Astrocyte of the cerebellum (primary cell): Measurements from ENCODE around the gene GDPD5.
A peak's percentile ranks its signal among the peaks of the same experiment; 100 is the strongest.

Experiments
- DNase-seq: peaks from one replicate; pipeline ENCODE4 v3.0.0-alpha.2; 2011; ENCODE audit warnings: low read depth
- H3K4me3 ChIP-seq: 2 replicates; pipeline ENCODE4 v1.5.1; 2011; ENCODE audit warnings: mild to moderate bottlenecking, low read depth, low read length, moderate library complexity
- CTCF ChIP-seq: IDR thresholded peaks from 2 replicates; pipeline ENCODE4 v1.5.1; 2012; ENCODE audit warnings: low read length, low read depth, moderate library complexity, mild to moderate bottlenecking; ENCODE audit errors: missing control alignments
- in situ Hi-C: cut with HindIII; loops from 2 replicates; pipeline ENCODE4 v1.10.0; 2017; ENCODE audit warnings: low sequenced_read_pairs

The GDPD5 gene

GRCh38 chr11:75530577-75530976 lies 4.8 kb upstream of the GDPD5 start:
- no peak for DNase-seq
- no peak for TF ChIP-seq CTCF
- in situ Hi-C loops, result no loop called here
- H3K4me3 ChIP-seq, result no peak overlapping the region

DNA sequence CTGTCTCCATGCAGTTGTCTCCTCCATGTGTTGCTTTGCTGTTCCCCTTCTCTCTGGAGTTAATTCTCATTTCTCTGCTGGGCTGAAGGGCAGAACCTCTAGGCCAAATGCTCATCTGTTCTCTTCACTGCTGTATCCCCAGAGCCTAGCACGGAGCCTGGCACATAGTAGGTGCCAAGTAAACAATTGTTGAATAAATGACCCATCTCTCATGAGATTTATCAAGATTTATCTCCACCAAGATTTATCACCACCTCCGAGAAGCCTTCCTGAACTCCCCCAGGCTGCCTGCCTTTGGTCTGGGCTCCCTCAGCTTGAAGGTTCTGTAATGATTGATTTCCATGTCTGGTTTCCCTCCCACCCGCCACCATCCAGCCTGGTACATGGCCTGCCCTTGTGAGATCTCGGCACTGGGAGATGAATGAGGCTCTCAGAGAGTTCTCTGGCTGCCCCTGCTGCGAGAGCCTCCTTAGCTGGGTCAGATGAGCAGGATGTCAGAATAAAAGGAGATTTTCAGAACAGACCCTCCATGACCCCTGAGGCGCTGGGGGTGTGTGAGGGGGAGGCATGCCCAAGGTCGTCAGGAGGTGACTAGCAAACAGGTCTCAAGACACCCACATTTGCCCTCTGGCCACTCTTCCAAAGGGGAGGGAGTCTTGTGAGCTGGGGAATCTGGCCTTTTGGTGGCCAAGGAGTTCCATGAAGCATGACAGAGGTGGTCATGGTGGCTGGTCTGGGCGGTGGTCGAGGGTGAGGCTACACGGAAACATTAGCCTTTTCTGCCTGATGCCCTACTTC lies 2.4 kb upstream of the GDPD5 start:
- no peak for DNase-seq
- no peak for TF ChIP-seq CTCF
- in situ Hi-C loops, result no loop called here
- H3K4me3 ChIP-seq, result no peak overlapping the region

GRCh38 chr11:75527130-75527529 lies 1.4 kb upstream of the GDPD5 start:
- no peak overlapping the region for H3K4me3 ChIP-seq
- TF ChIP-seq CTCF, result no peak
- in situ Hi-C loops, result no loop called here
- DNase-seq, result no peak

DNA sequence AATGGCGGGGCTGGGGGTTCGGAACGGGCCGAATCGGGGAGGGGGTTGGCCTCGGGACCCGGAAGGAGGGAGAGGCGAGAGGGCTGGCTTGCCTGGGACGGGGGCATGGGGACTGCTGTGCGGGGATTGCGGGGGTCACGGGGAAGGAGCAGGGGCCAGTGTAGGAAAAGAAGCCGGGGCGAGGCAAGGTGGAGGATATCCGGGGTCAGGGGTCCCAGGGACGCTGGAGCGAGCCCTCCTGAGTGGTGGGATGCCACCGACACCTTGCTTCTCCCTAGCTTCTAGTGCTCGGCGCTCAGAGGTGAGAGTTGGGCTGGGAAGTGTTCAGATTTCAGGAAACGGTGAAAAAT lies 426 bp upstream of the GDPD5 start:
- H3K4me3 ChIP-seq, result peak overlapping the region; percentile 69
- in situ Hi-C loops, result no loop called here
- DNase-seq, result no peak
- no peak for TF ChIP-seq CTCF

GRCh38 chr11:75524665-75525432 lies 892 bp downstream of the GDPD5 start:
- TF ChIP-seq CTCF, result no peak
- no peak for DNase-seq
- in situ Hi-C loops, result loop anchor here (5.0 kb wide), 4 partner anchors 38 to 188 kb away; no protein-coding TSS in a partner anchor
- H3K4me3 ChIP-seq, result peak overlapping the region; percentile 69

DNA sequence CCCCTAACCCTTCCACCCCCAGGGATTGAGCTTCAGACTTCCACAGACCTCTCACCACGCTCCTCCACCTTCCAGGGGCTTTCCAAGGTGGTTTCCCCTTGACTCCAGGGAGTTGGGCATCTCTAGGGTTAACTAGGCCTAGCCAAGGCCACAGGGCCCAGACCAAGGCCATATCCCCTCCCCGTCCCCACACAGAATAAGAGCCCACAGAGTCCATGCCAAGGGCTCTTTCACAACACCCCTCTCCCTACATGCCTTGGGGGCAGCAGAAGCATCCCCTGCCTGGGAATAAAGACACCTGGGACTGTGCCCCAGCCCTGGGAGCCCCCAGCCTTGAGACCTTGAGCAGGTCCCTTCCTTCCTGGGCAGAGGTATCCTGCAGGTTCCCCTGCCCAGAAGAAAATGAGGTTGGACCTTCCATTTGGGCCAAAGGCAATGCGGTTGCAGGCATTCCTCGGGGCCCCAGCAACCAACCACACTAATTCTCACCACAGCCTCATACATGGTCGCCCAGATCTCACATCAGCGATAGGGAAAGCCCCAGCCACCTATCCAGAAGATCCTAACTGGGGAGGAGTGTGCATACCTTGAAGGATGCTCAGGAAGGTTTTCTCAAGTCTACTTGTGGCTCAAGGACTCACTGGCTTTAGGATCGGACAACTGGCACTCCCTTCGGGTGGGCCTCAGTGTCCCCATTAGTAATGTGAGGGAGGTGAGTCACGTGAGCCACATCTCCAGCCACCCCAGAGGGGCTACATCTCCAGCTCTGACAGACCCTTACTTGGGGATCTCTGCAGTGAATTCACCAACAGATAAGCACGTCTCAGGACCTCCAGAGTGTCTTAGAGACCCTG lies 1.7 kb downstream of the GDPD5 start:
- no peak for TF ChIP-seq CTCF
- H3K4me3 ChIP-seq, result peak overlapping the region; percentile 69
- in situ Hi-C loops, result loop anchor here (5.0 kb wide), 4 partner anchors 37 to 187 kb away; no protein-coding TSS in a partner anchor
- no peak for DNase-seq
